ENCODE data around the gene ARNT2.

- TF ChIP-seq, protein P1, sequence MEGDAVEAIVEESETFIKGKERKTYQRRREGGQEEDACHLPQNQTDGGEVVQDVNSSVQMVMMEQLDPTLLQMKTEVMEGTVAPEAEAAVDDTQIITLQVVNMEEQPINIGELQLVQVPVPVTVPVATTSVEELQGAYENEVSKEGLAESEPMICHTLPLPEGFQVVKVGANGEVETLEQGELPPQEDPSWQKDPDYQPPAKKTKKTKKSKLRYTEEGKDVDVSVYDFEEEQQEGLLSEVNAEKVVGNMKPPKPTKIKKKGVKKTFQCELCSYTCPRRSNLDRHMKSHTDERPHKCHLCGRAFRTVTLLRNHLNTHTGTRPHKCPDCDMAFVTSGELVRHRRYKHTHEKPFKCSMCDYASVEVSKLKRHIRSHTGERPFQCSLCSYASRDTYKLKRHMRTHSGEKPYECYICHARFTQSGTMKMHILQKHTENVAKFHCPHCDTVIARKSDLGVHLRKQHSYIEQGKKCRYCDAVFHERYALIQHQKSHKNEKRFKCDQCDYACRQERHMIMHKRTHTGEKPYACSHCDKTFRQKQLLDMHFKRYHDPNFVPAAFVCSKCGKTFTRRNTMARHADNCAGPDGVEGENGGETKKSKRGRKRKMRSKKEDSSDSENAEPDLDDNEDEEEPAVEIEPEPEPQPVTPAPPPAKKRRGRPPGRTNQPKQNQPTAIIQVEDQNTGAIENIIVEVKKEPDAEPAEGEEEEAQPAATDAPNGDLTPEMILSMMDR (IDR thresholded peaks at IDR 0.05), result no peak
- no peak for TF ChIP-seq POLR2AphosphoS5 (IDR thresholded peaks at IDR 0.05; ENCODE audit: insufficient read depth in 1 of 2, low read depth in 1 of 2)
- no peak for TF ChIP-seq POLR2A (IDR thresholded peaks at IDR 0.05)
Measured at GRCh38 chr15:80585544-80586018, 181.4 kb downstream of the ARNT2 start.

All from vagina (tissue), 2 donors.